ENCODE measurements around the gene KLF9. TPM values are rescaled to one million over a fixed set of nuclear protein-coding genes. Genes with fewer than 3 reads are reported as not detected.

The KLF9 gene
- total and polyA plus RNA-seq, 9 of the 15 experiments (the other 6 are each of a cell fraction or from before 2014, with no cell fraction given), result 3.3 to 11.9 (median 6.9) TPM

DNA sequence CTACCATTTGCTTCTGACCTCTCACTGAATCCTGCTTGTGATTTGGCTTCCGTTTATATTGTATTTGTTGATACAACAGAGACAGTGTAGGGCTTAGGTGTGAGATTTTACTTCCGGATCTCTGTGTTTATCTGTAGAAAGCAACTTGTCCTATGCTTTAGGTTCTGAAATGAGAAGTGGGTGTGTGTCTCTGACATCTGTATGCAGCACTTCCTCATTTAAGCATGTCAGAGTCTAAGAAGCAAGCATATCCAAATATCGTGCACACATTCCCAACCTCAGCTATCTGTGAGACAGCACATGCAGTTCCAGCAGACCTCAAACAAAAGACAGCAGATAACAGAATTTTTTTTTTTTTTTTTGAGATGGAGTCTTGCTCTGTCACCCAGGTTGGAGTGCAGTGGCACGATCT is 16.3 kb downstream of the KLF9 start (continued):
- TF ChIP-seq PTTG1 (tag; IDR thresholded peaks at IDR 0.05; ENCODE audit: low read depth), result no peak
- no peak for TF ChIP-seq ZNF668 (CRISPR knock-in tag; IDR thresholded peaks at IDR 0.05)
- no peak for TF ChIP-seq CHD4 (IDR thresholded peaks at IDR 0.05; ENCODE audit: insufficient read depth, insufficient replicate concordance, low read depth, low read length, poor library complexity, severe bottlenecking)
- TF ChIP-seq, protein P1, sequence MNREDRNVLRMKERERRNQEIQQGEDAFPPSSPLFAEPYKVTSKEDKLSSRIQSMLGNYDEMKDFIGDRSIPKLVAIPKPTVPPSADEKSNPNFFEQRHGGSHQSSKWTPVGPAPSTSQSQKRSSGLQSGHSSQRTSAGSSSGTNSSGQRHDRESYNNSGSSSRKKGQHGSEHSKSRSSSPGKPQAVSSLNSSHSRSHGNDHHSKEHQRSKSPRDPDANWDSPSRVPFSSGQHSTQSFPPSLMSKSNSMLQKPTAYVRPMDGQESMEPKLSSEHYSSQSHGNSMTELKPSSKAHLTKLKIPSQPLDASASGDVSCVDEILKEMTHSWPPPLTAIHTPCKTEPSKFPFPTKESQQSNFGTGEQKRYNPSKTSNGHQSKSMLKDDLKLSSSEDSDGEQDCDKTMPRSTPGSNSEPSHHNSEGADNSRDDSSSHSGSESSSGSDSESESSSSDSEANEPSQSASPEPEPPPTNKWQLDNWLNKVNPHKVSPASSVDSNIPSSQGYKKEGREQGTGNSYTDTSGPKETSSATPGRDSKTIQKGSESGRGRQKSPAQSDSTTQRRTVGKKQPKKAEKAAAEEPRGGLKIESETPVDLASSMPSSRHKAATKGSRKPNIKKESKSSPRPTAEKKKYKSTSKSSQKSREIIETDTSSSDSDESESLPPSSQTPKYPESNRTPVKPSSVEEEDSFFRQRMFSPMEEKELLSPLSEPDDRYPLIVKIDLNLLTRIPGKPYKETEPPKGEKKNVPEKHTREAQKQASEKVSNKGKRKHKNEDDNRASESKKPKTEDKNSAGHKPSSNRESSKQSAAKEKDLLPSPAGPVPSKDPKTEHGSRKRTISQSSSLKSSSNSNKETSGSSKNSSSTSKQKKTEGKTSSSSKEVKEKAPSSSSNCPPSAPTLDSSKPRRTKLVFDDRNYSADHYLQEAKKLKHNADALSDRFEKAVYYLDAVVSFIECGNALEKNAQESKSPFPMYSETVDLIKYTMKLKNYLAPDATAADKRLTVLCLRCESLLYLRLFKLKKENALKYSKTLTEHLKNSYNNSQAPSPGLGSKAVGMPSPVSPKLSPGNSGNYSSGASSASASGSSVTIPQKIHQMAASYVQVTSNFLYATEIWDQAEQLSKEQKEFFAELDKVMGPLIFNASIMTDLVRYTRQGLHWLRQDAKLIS (CRISPR knock-in tag; IDR thresholded peaks at IDR 0.05), result no peak
- TF ChIP-seq ZNF584 (CRISPR knock-in tag; IDR thresholded peaks at IDR 0.05; ENCODE audit: low read depth), result no peak
- no peak for TF ChIP-seq ZNF76 (CRISPR knock-in tag; IDR thresholded peaks at IDR 0.05; ENCODE audit: borderline replicate concordance)
- TF ChIP-seq HDAC2 (IDR thresholded peaks at IDR 0.05), result peak; percentile 92
- 0 out of 2 replicates have a peak, but pooled peaks have one; percentile 27 for TF ChIP-seq MEF2A (IDR thresholded peaks at IDR 0.05; ENCODE audit: control insufficient read depth, low read depth, low read length)
- TF ChIP-seq BDP1 (IDR thresholded peaks at IDR 0.05; ENCODE audit: insufficient read depth, insufficient read length), result no peak
- no peak for TF ChIP-seq SREBF1 (IDR thresholded peaks at IDR 0.05; ENCODE audit: borderline replicate concordance, low read depth, low read length)
- 0 out of 2 replicates have a peak, but pooled peaks have one; percentile 52 for TF ChIP-seq ZNF79 (CRISPR knock-in tag; IDR thresholded peaks at IDR 0.05; ENCODE audit: low read depth)
- TF ChIP-seq ZNF263 (CRISPR knock-in tag; IDR thresholded peaks at IDR 0.05; ENCODE audit: borderline replicate concordance), result no peak; the same call in 1 of the 2 replicates
- no peak for TF ChIP-seq MCM5 (IDR thresholded peaks at IDR 0.05; ENCODE audit: low read depth)
- TF ChIP-seq, protein P2, sequence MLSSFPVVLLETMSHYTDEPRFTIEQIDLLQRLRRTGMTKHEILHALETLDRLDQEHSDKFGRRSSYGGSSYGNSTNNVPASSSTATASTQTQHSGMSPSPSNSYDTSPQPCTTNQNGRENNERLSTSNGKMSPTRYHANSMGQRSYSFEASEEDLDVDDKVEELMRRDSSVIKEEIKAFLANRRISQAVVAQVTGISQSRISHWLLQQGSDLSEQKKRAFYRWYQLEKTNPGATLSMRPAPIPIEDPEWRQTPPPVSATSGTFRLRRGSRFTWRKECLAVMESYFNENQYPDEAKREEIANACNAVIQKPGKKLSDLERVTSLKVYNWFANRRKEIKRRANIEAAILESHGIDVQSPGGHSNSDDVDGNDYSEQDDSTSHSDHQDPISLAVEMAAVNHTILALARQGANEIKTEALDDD (IDR thresholded peaks at IDR 0.05), result no peak
- TF ChIP-seq SIN3A (IDR thresholded peaks at IDR 0.05; ENCODE audit: borderline replicate concordance in 2 of 2, control insufficient read depth in 1 of 2, low read depth in 2 of 2, low read length in 2 of 2), result peak; percentile 14 to 38; a peak in 1 of 4 replicates
- TF ChIP-seq, protein P3, sequence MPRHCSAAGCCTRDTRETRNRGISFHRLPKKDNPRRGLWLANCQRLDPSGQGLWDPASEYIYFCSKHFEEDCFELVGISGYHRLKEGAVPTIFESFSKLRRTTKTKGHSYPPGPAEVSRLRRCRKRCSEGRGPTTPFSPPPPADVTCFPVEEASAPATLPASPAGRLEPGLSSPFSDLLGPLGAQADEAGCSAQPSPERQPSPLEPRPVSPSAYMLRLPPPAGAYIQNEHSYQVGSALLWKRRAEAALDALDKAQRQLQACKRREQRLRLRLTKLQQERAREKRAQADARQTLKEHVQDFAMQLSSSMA (CRISPR knock-in tag; IDR thresholded peaks at IDR 0.05), result no peak
- 0 out of 2 replicates have a peak, but pooled peaks have one; percentile 33 for TF ChIP-seq SMAD3 (CRISPR knock-in tag; conservative IDR thresholded peaks at IDR 0.05)
- TF ChIP-seq SAFB2 (IDR thresholded peaks at IDR 0.05; ENCODE audit: borderline replicate concordance, low read depth, low read length, severe bottlenecking), result no peak
- TF ChIP-seq KLF16 (IDR thresholded peaks at IDR 0.05), result peak; percentile 95
- TF ChIP-seq TGIF2 (CRISPR knock-in tag; IDR thresholded peaks at IDR 0.05), result no peak
- TF ChIP-seq KLF1 (tag; IDR thresholded peaks at IDR 0.05), result no peak
- TF ChIP-seq TRIM28 (IDR thresholded peaks at IDR 0.05), result no peak
